ENCODE measurements around the gene AFM.

- TF ChIP-seq CTCF (IDR thresholded peaks at IDR 0.05; ENCODE audit: extremely low read depth in 1 of 2, insufficient read depth in 1 of 2, low read depth in 1 of 2, low read length in 2 of 2) (no peak), EZH2 (IDR thresholded peaks at IDR 0.05; ENCODE audit: borderline replicate concordance, low read depth, low read length, severe bottlenecking) (no peak), JUN (IDR thresholded peaks at IDR 0.05; ENCODE audit: borderline replicate concordance, insufficient read depth, insufficient read length, low read depth) (no peak), POLR2A (IDR thresholded peaks at IDR 0.05; ENCODE audit: low read depth, low read length) (no peak), POLR2AphosphoS5 (IDR thresholded peaks at IDR 0.05; ENCODE audit: insufficient read depth, low read depth, low read length) (no peak), MAX (IDR thresholded peaks at IDR 0.05; ENCODE audit: insufficient read depth, insufficient read length) (no peak)
Observed at GRCh38 chr4:73485596-73485995, 4.1 kb downstream of the AFM start.

All from endothelial cell of umbilical vein (primary cell).